H1 (cell line): ENCODE data around the gene ABHD6. TPM values are rescaled to one million over a fixed set of nuclear protein-coding genes. Genes with fewer than 3 reads are reported as not detected.

Source experiments
- CTCF ChIA-PET: fragments of 300-600 bp; sonication (Branson Sonifier 250); formaldehyde crosslinking; loops from one replicate; lab custom pipeline; 2021; ENCODE audit not compliant: partially characterized antibody; lab: Charles Lee
- POLR2A ChIA-PET: fragments of 300-600 bp; sonication (Branson Sonifier 250); formaldehyde crosslinking; loops from one replicate; lab custom pipeline; 2021; ENCODE audit warnings: inconsistent platforms; ENCODE audit not compliant: partially characterized antibody; lab: Charles Lee
- DNase-seq, 2 experiments: peaks; one replicate each; pipeline versions ENCODE4 v3.0.0 to v3.0.0-alpha.2; 2010 to 2022; ENCODE audit warnings: low spot score in 2 of 2, low read depth in 1 of 2, mixed read lengths in 1 of 2
- FAIRE-seq: peaks from 2 replicates; lab custom pipeline; 2011; peaks lifted over from hg19 to GRCh38; lab: Jason Lieb, UNC
- H2AFZ ChIP-seq: 2 replicates; pipeline ENCODE4 v1.8.1; 2012; ENCODE audit warnings: low read length, inconsistent platforms
- H2AK5ac ChIP-seq: 2 replicates; pipeline ENCODE4 v1.6.1; 2013; ENCODE audit warnings: low read depth, low read length
- H2BK120ac ChIP-seq: replicated peaks from 2 replicates; pipeline ENCODE3; 2013; ENCODE audit warnings: low read depth, low read length, inconsistent platforms
- H2BK12ac ChIP-seq: 2 replicates; pipeline ENCODE4 v1.6.1; 2013; ENCODE audit warnings: low read depth, low read length
- H2BK15ac ChIP-seq: 2 replicates; pipeline ENCODE4 v1.6.1; 2013; ENCODE audit warnings: low read length
- H2BK20ac ChIP-seq: 2 replicates; pipeline ENCODE4 v1.6.1; 2013; ENCODE audit warnings: low read length
- H2BK5ac ChIP-seq: 2 replicates; pipeline ENCODE4 v1.6.1; 2013; ENCODE audit warnings: low read depth, low read length
- H3K14ac ChIP-seq: 2 replicates; pipeline ENCODE4 v1.6.1; 2013; ENCODE audit warnings: inconsistent platforms; ENCODE audit not compliant: insufficient read length
- H3K18ac ChIP-seq: 2 replicates; pipeline ENCODE4 v1.6.1; 2013; ENCODE audit warnings: low read length; ENCODE audit errors: extremely low read depth
- H3K23ac ChIP-seq: 2 replicates; pipeline ENCODE4 v1.6.1; 2013; ENCODE audit warnings: inconsistent platforms; ENCODE audit not compliant: insufficient read length
- H3K23me2 ChIP-seq: 2 replicates; pipeline ENCODE4 v1.6.1; 2013; ENCODE audit warnings: low read depth, low read length
- H3K27ac ChIP-seq: 2 replicates; pipeline ENCODE4 v1.6.1; 2011; ENCODE audit warnings: low read depth, low read length, inconsistent platforms
- H3K27me3 ChIP-seq, 4 experiments: replicated peaks in 1 of 4; 1 replicate in 1 of 4; 2 replicates in 3 of 4; pipeline versions ENCODE4 v1.6.1 to v1.8.1; 2011 to 2013; ENCODE audit warnings: low read length in 3 of 4, mild to moderate bottlenecking in 3 of 4, inconsistent platforms in 2 of 4, mixed read lengths in 2 of 4, moderate library complexity in 1 of 4; ENCODE audit not compliant: control insufficient read depth in 3 of 4, insufficient read depth in 3 of 4; ENCODE audit errors: extremely low read depth in 1 of 4
- H3K36me3 ChIP-seq, 4 experiments: 2 replicates each; pipeline versions ENCODE4 v1.6.1 to v1.8.1; 2011 to 2013; ENCODE audit warnings: mild to moderate bottlenecking in 4 of 4, low read length in 3 of 4, moderate library complexity in 2 of 4, control low read depth in 1 of 4, inconsistent platforms in 1 of 4; ENCODE audit not compliant: insufficient read depth in 4 of 4, control insufficient read depth in 2 of 4
- H3K4ac ChIP-seq: replicated peaks from 2 replicates; pipeline ENCODE3; 2013; ENCODE audit warnings: low read length, low read depth, mixed read lengths, inconsistent platforms; ENCODE audit not compliant: insufficient read length
- H3K4me1 ChIP-seq, 4 experiments: replicated peaks in 1 of 4; 1 replicate in 1 of 4; 2 replicates in 3 of 4; pipeline versions ENCODE4 v1.6.1 to v1.8.1; 2011 to 2013; ENCODE audit warnings: low read length in 3 of 4, inconsistent platforms in 2 of 4, mixed read lengths in 1 of 4; ENCODE audit not compliant: insufficient read depth in 4 of 4, control insufficient read depth in 3 of 4
- H3K4me2 ChIP-seq, 2 experiments: 2 replicates each; pipeline versions ENCODE4 v1.6.1 to v1.8.1; 2011 to 2013; ENCODE audit warnings: low read depth in 2 of 2, low read length in 2 of 2, control low read depth in 1 of 2, inconsistent platforms in 1 of 2, mild to moderate bottlenecking in 1 of 2; ENCODE audit not compliant: insufficient read depth in 1 of 2
- H3K4me3 ChIP-seq, 4 experiments: fragments of 200-600, 300-600 bp in 1 of 4; sonication (generic), shearing (Covaris generic), sonication (Bioruptor Twin) in 1 of 4; 2 replicates each; pipeline versions ENCODE4 v1.5.1 to v1.8.1; 2011 to 2016; ENCODE audit warnings: low read length in 4 of 4, low read depth in 3 of 4, control low read depth in 2 of 4, inconsistent platforms in 2 of 4, mild to moderate bottlenecking in 2 of 4, mixed read lengths in 1 of 4, moderate library complexity in 1 of 4; ENCODE audit not compliant: insufficient read depth in 2 of 4; ENCODE audit errors: extremely low read depth in 1 of 4
- H3K56ac ChIP-seq: replicated peaks from 2 replicates; pipeline ENCODE3; 2013; ENCODE audit warnings: low read depth, mild to moderate bottlenecking, mixed read lengths, low read length, inconsistent platforms; ENCODE audit not compliant: insufficient read length
- H3K79me1 ChIP-seq: 2 replicates; pipeline ENCODE4 v1.6.1; 2013; ENCODE audit warnings: low read depth, low read length, control low read depth
- H3K79me2 ChIP-seq, 2 experiments: 2 replicates each; pipeline versions ENCODE4 v1.6.1 to v1.8.1; 2012 to 2013; ENCODE audit warnings: low read length in 2 of 2, mild to moderate bottlenecking in 2 of 2, inconsistent platforms in 1 of 2; ENCODE audit not compliant: insufficient read depth in 2 of 2, control insufficient read depth in 1 of 2
- H3K9ac ChIP-seq, 4 experiments: replicated peaks in 1 of 4; 1 replicate in 1 of 4; 2 replicates in 3 of 4; pipeline versions ENCODE4 v1.6.1 to v1.8.1; 2011 to 2013; ENCODE audit warnings: low read depth in 3 of 4, low read length in 3 of 4, control low read depth in 2 of 4, mild to moderate bottlenecking in 2 of 4, moderate library complexity in 2 of 4, inconsistent platforms in 1 of 4; ENCODE audit errors: extremely low read depth in 1 of 4
- H3K9me3 ChIP-seq, 2 experiments: 2 replicates each; pipeline versions ENCODE4 v1.6.1 to v1.8.1; 2012 to 2013; ENCODE audit warnings: mild to moderate bottlenecking in 2 of 2, moderate library complexity in 2 of 2, control low read depth in 1 of 2, inconsistent platforms in 1 of 2, low read depth in 1 of 2, low read length in 1 of 2, mixed read lengths in 1 of 2; ENCODE audit not compliant: insufficient read depth in 2 of 2
- H4K20me1 ChIP-seq, 2 experiments: replicated peaks in 1 of 2; 2 replicates each; pipeline versions ENCODE3 to v1.8.1; 2011 to 2013; ENCODE audit warnings: inconsistent platforms in 2 of 2, low read length in 2 of 2, mild to moderate bottlenecking in 1 of 2; ENCODE audit not compliant: insufficient read depth in 2 of 2, control insufficient read depth in 1 of 2
- H4K5ac ChIP-seq: 2 replicates; pipeline ENCODE4 v1.6.1; 2013; ENCODE audit warnings: low read length, low read depth, mixed read lengths, inconsistent platforms; ENCODE audit not compliant: insufficient read length
- H4K8ac ChIP-seq: 2 replicates; pipeline ENCODE4 v1.8.0; 2013; ENCODE audit warnings: mild to moderate bottlenecking, moderate library complexity, low read length, inconsistent platforms; ENCODE audit not compliant: insufficient read depth; ENCODE audit errors: extremely low read depth
- H4K91ac ChIP-seq: replicated peaks from 2 replicates; pipeline ENCODE3; 2013; ENCODE audit warnings: low read length, mixed read lengths, inconsistent platforms; ENCODE audit not compliant: insufficient read length
- BACH1 ChIP-seq: IDR thresholded peaks from 2 replicates; pipeline ENCODE4 v1.6.1; 2012; ENCODE audit warnings: low read length, improper control_type of control experiment
- POLR2A ChIP-seq, 2 experiments: IDR thresholded peaks; 1 replicate in 1 of 2; 2 replicates in 1 of 2; pipeline ENCODE4 v1.6.1; 2011; ENCODE audit warnings: low read depth in 2 of 2, low read length in 2 of 2, mild to moderate bottlenecking in 2 of 2; ENCODE audit errors: control extremely low read depth in 1 of 2
- RAD21 ChIP-seq, 2 experiments: IDR thresholded peaks in 1 of 2; conservative IDR thresholded peaks in 1 of 2; 2 replicates each; pipeline ENCODE4 v1.6.1; 2011; ENCODE audit warnings: low read depth in 2 of 2, low read length in 2 of 2, improper control_type of control experiment in 1 of 2, inconsistent platforms in 1 of 2, mild to moderate bottlenecking in 1 of 2, moderate library complexity in 1 of 2
- RXRA ChIP-seq: IDR thresholded peaks from 2 replicates; pipeline ENCODE4 v1.6.1; 2011; ENCODE audit warnings: low read depth, mild to moderate bottlenecking, low read length, moderate library complexity; ENCODE audit not compliant: insufficient read depth
- SIRT6 ChIP-seq: IDR thresholded peaks from one replicate; pipeline ENCODE4 v1.7.1; 2012; ENCODE audit warnings: low read length, inconsistent platforms
- WGBS, 2 experiments: shearing (Covaris generic) in 1 of 2; methylation state at CpG; one replicate each; pipeline versions ENCODE4 v1.1.6 to v1.1.7; 2013 to 2015; ENCODE audit warnings: low lambda C conversion rate in 2 of 2, mixed read lengths in 2 of 2, inconsistent platforms in 1 of 2, low coverage in 1 of 2, missing lambda C conversion rate in 1 of 2; ENCODE audit not compliant: insufficient replicate concordance in 2 of 2, insufficient coverage in 1 of 2, insufficient read length in 1 of 2; ENCODE audit errors: extremely low coverage in 1 of 2, missing lambda C conversion rate in 1 of 2; 5-methylcytosine and 5-hydroxymethylcytosine counted together
- polyA plus RNA-seq, 7 experiments: library from polyadenylated mRNA; depleted of rRNA in 3 of 7; stranded (reverse) in 5 of 7; unstranded in 2 of 7; fragments of >200 nt in 5 of 7; fragments of 200-250 nt in 2 of 7; gene quantifications; 1 replicate in 5 of 7; 2 replicates in 1 of 7; 4 replicates in 1 of 7; pipeline versions ENCODE4 v1.2.1 to v1.2.3, GENCODE V29; 2011 to 2013; ENCODE audit warnings: missing spikeins in 2 of 7, mixed read lengths in 2 of 7
- total RNA-seq: library from RNA; stranded (reverse); fragmentation: NEBNext Ultra II Directional; extraction: Animal tissue kit (Norgen Biotek cat#: 25700); gene quantifications from 2 replicates; pipeline ENCODE4 v1.2.1, GENCODE V29; 2021
- TF ChIP-seq, protein P1 (sequence below): IDR thresholded peaks from 2 replicates; pipeline ENCODE4 v1.6.1; 2012; ENCODE audit warnings: inconsistent platforms
- TF ChIP-seq, protein P2 (sequence below): IDR thresholded peaks from 2 replicates; pipeline ENCODE4 v1.6.1; 2011; ENCODE audit warnings: low read depth, mild to moderate bottlenecking, low read length; ENCODE audit not compliant: insufficient read depth

The ABHD6 gene
- total and polyA plus RNA-seq, 2 of the 8 experiments (the other 6 are each of a cell fraction or from before 2014, with no cell fraction given) = 5.9 to 6.6 TPM

DNA sequence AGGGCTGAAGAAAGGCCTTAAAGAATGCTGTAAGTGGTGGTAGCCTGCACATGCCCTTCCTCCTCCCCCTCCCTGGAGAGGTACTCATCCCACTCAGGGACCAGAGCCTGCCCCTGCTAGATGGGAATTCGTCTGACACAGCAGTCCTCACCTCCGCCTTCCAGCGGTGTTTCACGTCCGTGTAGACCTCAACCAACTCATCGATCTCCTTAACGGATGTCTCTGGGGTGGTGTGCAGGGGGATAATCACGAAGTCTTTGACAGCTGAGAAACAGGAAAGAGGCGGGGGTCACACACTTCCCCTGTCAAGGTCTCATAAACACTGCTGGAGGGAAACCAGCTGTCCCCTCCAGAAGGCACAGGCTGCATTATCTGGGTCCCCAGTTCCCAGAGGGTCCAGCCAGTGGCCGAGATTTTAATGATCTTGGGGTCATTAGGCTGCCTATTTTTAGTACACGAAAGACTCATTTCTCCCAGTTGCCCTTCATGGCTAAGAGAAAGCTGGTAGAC is 36.7 kb upstream of the ABHD6 start:
- H3K18ac ChIP-seq = no peak overlapping the region
- H2BK120ac ChIP-seq = no peak overlapping the region
- H3K23me2 ChIP-seq = no peaks in the 10 kb centered on the region
- no peaks in the 10 kb centered on the region for H4K20me1 ChIP-seq
- no peaks in the 10 kb centered on the region for H3K27me3 ChIP-seq
- no peak overlapping the region for H2BK15ac ChIP-seq
- no peak overlapping the region for H2AK5ac ChIP-seq
- ChIA-PET CTCF (interaction anchor here (0.7 to 1.9 kb wide), 9 partner anchors 12 to 98 kb away, joined by 3 to 11 read pairs (median 5); no protein-coding TSS in a partner anchor), POLR2A (no interaction called here)
- 78% methylated on average over 10 of the region's 11 CpGs; no CpG with 5 or more reads in 1 of the 2 experiments for WGBS, 2 experiments
- no peak overlapping the region for H3K23ac ChIP-seq
- FAIRE-seq (no peak), DNase-seq (no peak)
- H3K9ac ChIP-seq = no peak overlapping the region
- H3K4me3 ChIP-seq = no peak overlapping the region
- no peak overlapping the region for H2BK5ac ChIP-seq
- H3K4ac ChIP-seq = no peak overlapping the region
- no peaks in the 10 kb centered on the region for H3K9me3 ChIP-seq
- no peaks in the 10 kb centered on the region for H3K79me2 ChIP-seq
- no peaks in the 10 kb centered on the region for H3K4me1 ChIP-seq
- no peaks in the 10 kb centered on the region for H3K79me1 ChIP-seq
- no peak overlapping the region for H2BK12ac ChIP-seq
- no peak for TF ChIP-seq SIRT6
- no peak for TF ChIP-seq POLR2A (IDR thresholded peaks at IDR 0.05; ENCODE audit: control extremely low read depth in 1 of 2, low read depth in 2 of 2, low read length in 2 of 2)
- TF ChIP-seq, protein P1, sequence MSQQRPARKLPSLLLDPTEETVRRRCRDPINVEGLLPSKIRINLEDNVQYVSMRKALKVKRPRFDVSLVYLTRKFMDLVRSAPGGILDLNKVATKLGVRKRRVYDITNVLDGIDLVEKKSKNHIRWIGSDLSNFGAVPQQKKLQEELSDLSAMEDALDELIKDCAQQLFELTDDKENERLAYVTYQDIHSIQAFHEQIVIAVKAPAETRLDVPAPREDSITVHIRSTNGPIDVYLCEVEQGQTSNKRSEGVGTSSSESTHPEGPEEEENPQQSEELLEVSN = no peak
- no peak for TF ChIP-seq BACH1
- TF ChIP-seq, protein P2, sequence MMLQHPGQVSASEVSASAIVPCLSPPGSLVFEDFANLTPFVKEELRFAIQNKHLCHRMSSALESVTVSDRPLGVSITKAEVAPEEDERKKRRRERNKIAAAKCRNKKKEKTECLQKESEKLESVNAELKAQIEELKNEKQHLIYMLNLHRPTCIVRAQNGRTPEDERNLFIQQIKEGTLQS = no peak
- no peak for TF ChIP-seq RXRA
- no peak for TF ChIP-seq RAD21 (IDR thresholded peaks at IDR 0.05 in 1 of 2, conservative IDR thresholded peaks at IDR 0.05 in 1 of 2; ENCODE audit: low read depth in 2 of 2, low read length in 2 of 2)
- peak overlapping the region; percentile 18; the same call in 1 of the 2 replicates for H2AFZ ChIP-seq
- no peak overlapping the region for H4K5ac ChIP-seq
- H3K27ac ChIP-seq = no peak overlapping the region
- no peak overlapping the region for H2BK20ac ChIP-seq
- no peak overlapping the region for H3K14ac ChIP-seq
- H3K36me3 ChIP-seq = no peaks in the 10 kb centered on the region
- no peak overlapping the region for H4K91ac ChIP-seq
- H3K56ac ChIP-seq = no peak overlapping the region
- no peak overlapping the region for H4K8ac ChIP-seq
- no peak overlapping the region for H3K4me2 ChIP-seq
